Small intestine (tissue), 16 donors: ENCODE measurements around the gene LPAR6. TPM values are rescaled to one million over a fixed set of nuclear protein-coding genes. Genes with fewer than 3 reads are reported as not detected.
"Not testable (repeated sequence)": the region's sequence is repeated elsewhere in the genome, so short reads cannot be mapped to it uniquely, and the experiment has no call there.

Experiments
- DNase-seq, 2 donors: peaks; one replicate each; pipeline versions ENCODE4 v3.0.0 to v3.0.0-alpha.2; 2013
- FAIRE-seq: peaks from 2 replicates; lab custom pipeline; 2012; peaks lifted over from hg19 to GRCh38; lab: Jason Lieb, UNC
- H3K27ac ChIP-seq, 3 donors: one replicate each; pipeline ENCODE4 v1.5.1; 2013; ENCODE audit warnings: low read length in 2 of 3, mild to moderate bottlenecking in 2 of 3, control low read depth in 1 of 3, inconsistent platforms in 1 of 3, low read depth in 1 of 3, moderate library complexity in 1 of 3
- H3K27me3 ChIP-seq, 3 donors: one replicate each; pipeline ENCODE4 v1.6.1; 2013; ENCODE audit warnings: low read length in 3 of 3, inconsistent platforms in 1 of 3; ENCODE audit not compliant: control insufficient read depth in 3 of 3, insufficient read depth in 3 of 3
- H3K36me3 ChIP-seq, 3 donors: one replicate each; pipeline ENCODE4 v1.6.1; 2013; ENCODE audit warnings: low read length in 3 of 3, inconsistent platforms in 1 of 3, low read depth in 1 of 3, mild to moderate bottlenecking in 1 of 3, moderate library complexity in 1 of 3; ENCODE audit not compliant: control insufficient read depth in 3 of 3, insufficient read depth in 2 of 3
- H3K4me1 ChIP-seq, 3 donors: one replicate each; pipeline ENCODE4 v1.6.1; 2013; ENCODE audit warnings: low read length in 2 of 3, inconsistent platforms in 1 of 3, low read depth in 1 of 3, mild to moderate bottlenecking in 1 of 3, moderate library complexity in 1 of 3; ENCODE audit not compliant: control insufficient read depth in 3 of 3, insufficient read depth in 2 of 3
- H3K4me3 ChIP-seq, 3 donors: one replicate each; pipeline ENCODE4 v1.5.1; 2013; ENCODE audit warnings: low read length in 3 of 3, control low read depth in 1 of 3, inconsistent platforms in 1 of 3, low read depth in 1 of 3, mild to moderate bottlenecking in 1 of 3, moderate library complexity in 1 of 3
- H3K9me3 ChIP-seq, 2 donors: one replicate each; pipeline ENCODE4 v1.6.1; 2013; ENCODE audit warnings: low read depth in 1 of 2, low read length in 1 of 2; ENCODE audit not compliant: control insufficient read depth in 2 of 2, insufficient read depth in 1 of 2
- WGBS, 3 donors: extraction: QIAGEN DNeasy Blood & Tissue Kit; methylation state at CpG; one replicate each; pipeline ENCODE4 v1.1.7; 2013; 5-methylcytosine and 5-hydroxymethylcytosine counted together
- long read RNA-seq, 10 donors: transcript quantifications; one replicate each; lab custom pipeline, GENCODE V29; 2026
- polyA plus RNA-seq, 4 donors: library from polyadenylated mRNA; stranded (reverse) in 3 of 4; unstranded in 1 of 4; fragments of 200-250 nt in 3 of 4; fragments of 120-200 nt in 1 of 4; gene quantifications; one replicate each; pipeline versions ENCODE4 v1.2.1 to v1.2.3, GENCODE V29; 2013
- donor health status: healthy with polysubstance abuse.
- donor health status: control.
- donor health status: control.
- donor health status: Bipolar disorder and iron deficiency.
- donor health status: healthy.

Gene LPAR6
- 10 to 100 TPM in 2 of 4 donors, 1 to 10 TPM in 2; 1.8 to 23.6 (median 11.6) TPM for polyA plus RNA-seq
- long read RNA-seq, donor 1: 0 reads
- long read RNA-seq, donor 2, partial matches to known transcripts: 10 of 10 reads
- long read RNA-seq, donor 2, other reads (novel, unspliced or antisense): 0 of 10 reads
- long read RNA-seq, donor 3, partial matches to known transcripts: 17 of 18 reads
- long read RNA-seq, donor 3, other reads (novel, unspliced or antisense): 0 of 18 reads
- long read RNA-seq, donor 4: 0 reads
- long read RNA-seq, donor 5, partial matches to known transcripts: 7 of 7 reads
- long read RNA-seq, donor 5, other reads (novel, unspliced or antisense): 0 of 7 reads
- long read RNA-seq, donor 6, partial matches to known transcripts: 11 of 11 reads
- long read RNA-seq, donor 6, other reads (novel, unspliced or antisense): 0 of 11 reads
- long read RNA-seq, donor 7: 0 reads
- long read RNA-seq, donor 8, partial matches to known transcripts: 6 of 6 reads
- long read RNA-seq, donor 8, other reads (novel, unspliced or antisense): 0 of 6 reads
- long read RNA-seq, donor 9, partial matches to known transcripts: 6 of 6 reads
- long read RNA-seq, donor 9, other reads (novel, unspliced or antisense): 0 of 6 reads
- long read RNA-seq, donor 10, partial matches to known transcripts: 0 of 1 reads
- long read RNA-seq, donor 10, other reads (novel, unspliced or antisense): 0 of 1 reads

GRCh38 chr13:48412881-48413351 lies at the start of gene LPAR6:
Gene LPAR6, minus strand, starts transcription at chr13:48413113. Its CDS starts 690 bp downstream, at chr13:48412423.
- no peak for FAIRE-seq
- Histone ChIP-seq H3K36me3 (peaks cover 0 to 15% (median 0%) of the 10 kb centered on the region in 3 donors), H3K27ac (peak within 1 kb of the TSS; percentile 76 to 89 (median 85)), H3K9me3 (peaks cover 0 to 12% of the 10 kb centered on the region in 2 donors), H3K27me3 (no peaks in the 10 kb centered on the region), H3K4me3 (peak within 1 kb of the TSS; percentile 28 to 63 (median 44)), H3K4me1 (no peaks in the 10 kb centered on the region)
- WGBS, 3 donors: 10 to 21% (median 16%) methylated on average over 4 of the region's 4 CpGs
- DNase-seq: peak; percentile 62 to 77

GRCh38 chr13:48457578-48458242 lies 44.8 kb upstream of the LPAR6 start:
- FAIRE-seq (no peak), DNase-seq (no peak)
- Histone ChIP-seq H3K4me1 (no peaks in the 10 kb centered on the region), H3K9me3 (no peaks in the 10 kb centered on the region), H3K4me3 (no peak overlapping the region), H3K27me3 (no peaks in the 10 kb centered on the region), H3K27ac (no peak overlapping the region), H3K36me3 (peaks cover 2 to 24% (median 4%) of the 10 kb centered on the region in 3 donors)
- WGBS, 3 donors: 95 to 98% (median 96%) methylated on average over 28 of the region's 28 CpGs

- FAIRE-seq (no peak), DNase-seq (no peak)
- Histone ChIP-seq H3K27me3 (no peaks in the 10 kb centered on the region), H3K27ac (no peak overlapping the region), H3K4me1 (no peaks in the 10 kb centered on the region), H3K4me3 (no peak overlapping the region), H3K36me3 (peaks cover 2 to 22% (median 4%) of the 10 kb centered on the region in 3 donors), H3K9me3 (no peaks in the 10 kb centered on the region)
- WGBS, 3 donors: 94 to 97% (median 97%) methylated on average over 10 of the region's 10 CpGs
Measured at GRCh38 chr13:48456546-48456945, 43.6 kb upstream of the LPAR6 start.

- not testable (repeated sequence) for FAIRE-seq
Measured at GRCh38 chr13:48451196-48451595, 38.3 kb upstream of the LPAR6 start.

GRCh38 chr13:48449656-48450055 lies 36.7 kb upstream of the LPAR6 start:
- H3K4me3 ChIP-seq: no peak overlapping the region
- H3K9me3 ChIP-seq: peaks cover 0 to 3% of the 10 kb centered on the region in 2 donors
- FAIRE-seq (no peak), DNase-seq (no peak)
- H3K27ac ChIP-seq: no peak overlapping the region
- 81 to 91% (median 88%) methylated on average over 2 of the region's 2 CpGs for WGBS, 3 donors
- no peaks in the 10 kb centered on the region for H3K4me1 ChIP-seq
- H3K36me3 ChIP-seq: no peaks in the 10 kb centered on the region
- no peaks in the 10 kb centered on the region for H3K27me3 ChIP-seq

More at GRCh38 chr13:48451196-48451595, 38.3 kb upstream of the LPAR6 start:
- H3K36me3 ChIP-seq, H3K27ac ChIP-seq, H3K9me3 ChIP-seq, DNase-seq, H3K27me3 ChIP-seq, H3K4me3 ChIP-seq, H3K4me1 ChIP-seq: not testable (repeated sequence)

- H3K27ac ChIP-seq: peak overlapping the region in 1 of 3 donors; percentile 24
- no peaks in the 10 kb centered on the region for H3K27me3 ChIP-seq
- no peaks in the 10 kb centered on the region for H3K4me1 ChIP-seq
- FAIRE-seq: no peak
- 56 to 78% (median 58%) methylated on average over 6 of the region's 6 CpGs for WGBS, 3 donors
- H3K9me3 ChIP-seq: peaks cover 0 to 3% of the 10 kb centered on the region in 2 donors
- DNase-seq: no peak
- no peak overlapping the region for H3K4me3 ChIP-seq
- H3K36me3 ChIP-seq: no peaks in the 10 kb centered on the region
Measured at GRCh38 chr13:48448959-48449614, 36.2 kb upstream of the LPAR6 start.

GRCh38 chr13:48448285-48448958 lies 35.5 kb upstream of the LPAR6 start:
- Histone ChIP-seq H3K4me3 (no peak overlapping the region), H3K36me3 (no peaks in the 10 kb centered on the region), H3K27ac (no peak overlapping the region), H3K27me3 (no peaks in the 10 kb centered on the region), H3K4me1 (no peaks in the 10 kb centered on the region), H3K9me3 (peaks cover 0 to 3% of the 10 kb centered on the region in 2 donors)
- 71 to 79% (median 73%) methylated on average over 3 of the region's 3 CpGs for WGBS, 3 donors
- DNase-seq: no peak
- FAIRE-seq: no peak
